ENCODE results near the gene TMED10. TPM values are rescaled to one million over a fixed set of nuclear protein-coding genes. Genes with fewer than 3 reads are reported as not detected.

The TMED10 gene
- total RNA-seq, 3 donors from 2014 or later, result 223 to 411 (median 317) TPM

DNA sequence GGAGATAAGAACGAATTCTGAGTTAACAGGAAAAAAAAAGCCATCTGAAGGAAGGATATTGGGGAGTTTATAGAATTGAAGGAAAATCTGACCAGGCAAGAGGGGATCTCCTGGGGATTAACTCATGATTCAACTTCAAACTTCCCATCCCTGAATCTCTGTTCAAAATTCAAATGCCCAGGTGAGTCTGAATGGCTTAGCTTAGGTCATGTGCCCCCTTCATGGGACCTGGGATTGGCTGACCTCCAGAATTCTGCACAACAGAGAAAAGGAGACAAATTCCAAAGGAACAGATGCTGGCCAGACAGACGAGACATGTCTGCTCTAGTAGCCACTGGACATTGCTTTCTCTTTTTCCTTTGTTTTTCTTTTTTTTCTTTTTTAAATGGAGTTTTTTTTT lies 26.2 kb upstream of the TMED10 start:
- Histone ChIP-seq H3K9me3 (no peaks in the 10 kb centered on the region), H3K4me1 (ENCODE audit: low read depth) (peaks cover 49% of the 10 kb centered on the region), H3K36me3 (ENCODE audit: low read depth) (no peaks in the 10 kb centered on the region), H3K4me3 (no peak overlapping the region)
- intact Hi-C loops (cut with DNase I, micrococcal nuclease), result no loop called here
- ATAC-seq (no peak), DNase-seq (no peak)
- TF ChIP-seq, protein P1, sequence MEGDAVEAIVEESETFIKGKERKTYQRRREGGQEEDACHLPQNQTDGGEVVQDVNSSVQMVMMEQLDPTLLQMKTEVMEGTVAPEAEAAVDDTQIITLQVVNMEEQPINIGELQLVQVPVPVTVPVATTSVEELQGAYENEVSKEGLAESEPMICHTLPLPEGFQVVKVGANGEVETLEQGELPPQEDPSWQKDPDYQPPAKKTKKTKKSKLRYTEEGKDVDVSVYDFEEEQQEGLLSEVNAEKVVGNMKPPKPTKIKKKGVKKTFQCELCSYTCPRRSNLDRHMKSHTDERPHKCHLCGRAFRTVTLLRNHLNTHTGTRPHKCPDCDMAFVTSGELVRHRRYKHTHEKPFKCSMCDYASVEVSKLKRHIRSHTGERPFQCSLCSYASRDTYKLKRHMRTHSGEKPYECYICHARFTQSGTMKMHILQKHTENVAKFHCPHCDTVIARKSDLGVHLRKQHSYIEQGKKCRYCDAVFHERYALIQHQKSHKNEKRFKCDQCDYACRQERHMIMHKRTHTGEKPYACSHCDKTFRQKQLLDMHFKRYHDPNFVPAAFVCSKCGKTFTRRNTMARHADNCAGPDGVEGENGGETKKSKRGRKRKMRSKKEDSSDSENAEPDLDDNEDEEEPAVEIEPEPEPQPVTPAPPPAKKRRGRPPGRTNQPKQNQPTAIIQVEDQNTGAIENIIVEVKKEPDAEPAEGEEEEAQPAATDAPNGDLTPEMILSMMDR (IDR thresholded peaks at IDR 0.05), result no peak

DNA sequence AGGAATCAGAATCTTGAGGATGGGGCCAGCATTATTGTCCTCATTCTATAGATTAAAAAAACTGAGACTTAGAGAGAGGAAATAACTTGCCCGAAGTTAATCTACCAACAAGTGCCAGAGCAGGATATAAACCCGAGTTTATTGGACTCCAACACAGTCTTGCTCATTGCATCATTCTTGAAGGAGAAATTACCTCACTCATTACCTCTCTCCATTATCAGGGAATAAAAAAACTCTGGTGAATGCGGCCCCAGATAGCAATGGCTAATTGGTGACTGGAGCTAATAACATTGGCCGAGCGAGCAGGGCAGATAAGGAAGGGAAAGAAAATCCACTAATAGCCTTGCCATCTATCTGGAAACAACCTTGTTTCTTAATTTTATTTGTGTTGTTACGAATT lies 24.7 kb upstream of the TMED10 start:
- H3K9me3 ChIP-seq, result no peaks in the 10 kb centered on the region
- ATAC-seq, result peak; percentile 36

DNA sequence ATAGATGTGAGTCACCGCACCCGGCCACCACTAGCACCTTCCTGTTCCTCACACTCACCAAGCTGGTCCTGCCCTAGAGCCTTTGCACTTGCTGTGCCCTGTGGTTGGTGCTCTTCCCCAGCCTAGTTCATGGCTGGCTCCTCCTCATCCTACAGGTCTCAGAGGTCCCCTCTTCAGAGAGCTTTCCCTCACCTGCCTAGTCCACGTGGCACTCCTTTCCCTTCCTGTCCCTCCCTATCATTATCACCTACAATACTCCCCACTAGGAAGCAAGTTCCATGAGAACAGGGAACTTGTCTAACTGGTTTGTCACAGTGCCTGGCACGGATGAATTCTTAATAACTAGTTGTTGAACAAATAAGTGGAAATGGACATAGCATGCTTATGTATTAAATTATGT lies 24.0 kb upstream of the TMED10 start:
- H3K4me1 ChIP-seq (ENCODE audit: low read depth), result peaks cover 56% of the 10 kb centered on the region
- TF ChIP-seq, protein P1 (IDR thresholded peaks at IDR 0.05), result no peak
- H3K36me3 ChIP-seq (ENCODE audit: low read depth), result no peaks in the 10 kb centered on the region
- no peaks in the 10 kb centered on the region for H3K9me3 ChIP-seq
- peak; percentile 84 for ATAC-seq
- DNase-seq, result peak; percentile 79 to 88 (median 86)
- intact Hi-C loops (cut with DNase I, micrococcal nuclease), result no loop called here
- H3K4me3 ChIP-seq, result no peak overlapping the region

More for the DNA sequence above, 24.7 kb upstream of the TMED10 start:
- peaks cover 57% of the 10 kb centered on the region for H3K4me1 ChIP-seq (ENCODE audit: low read depth)
- no peaks in the 10 kb centered on the region for H3K36me3 ChIP-seq (ENCODE audit: low read depth)
- no peak for DNase-seq
- TF ChIP-seq, protein P1 (IDR thresholded peaks at IDR 0.05), result no peak
- no peak overlapping the region for H3K4me3 ChIP-seq
- intact Hi-C loops (cut with DNase I, micrococcal nuclease), result no loop called here

DNA sequence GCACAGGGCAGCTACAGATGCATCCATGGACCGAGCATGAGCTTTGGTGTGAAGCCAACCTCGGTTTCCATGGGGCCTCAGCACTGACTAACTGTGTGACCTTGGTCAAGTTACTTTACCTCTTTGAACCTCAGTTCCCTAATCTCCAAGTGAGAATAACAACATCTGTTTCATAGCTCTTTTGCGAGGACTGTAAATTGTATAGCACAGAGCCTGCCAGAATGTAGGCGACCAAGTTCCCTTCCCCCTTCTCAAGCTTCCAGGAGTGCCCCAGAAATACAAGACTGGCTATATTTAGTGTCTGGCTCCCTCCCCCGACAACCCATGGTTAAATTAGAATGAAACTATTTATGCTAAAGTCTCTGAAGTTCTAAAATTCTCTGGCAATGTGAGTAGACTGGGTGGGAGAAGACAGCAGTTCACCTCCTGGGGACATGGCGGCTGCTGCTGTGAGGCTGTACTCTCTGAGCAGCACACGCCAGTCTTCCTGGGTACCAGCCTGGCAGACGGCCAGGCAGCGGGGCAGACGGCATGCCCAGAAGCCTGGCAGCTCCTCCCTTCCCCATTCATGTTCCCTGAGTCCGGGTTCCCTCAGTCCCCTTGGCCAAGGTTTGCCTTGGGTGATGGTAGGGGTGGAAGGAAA lies 22.0 kb upstream of the TMED10 start:
- no peaks in the 10 kb centered on the region for H3K9me3 ChIP-seq
- H3K4me3 ChIP-seq, result no peak overlapping the region
- peaks cover 46% of the 10 kb centered on the region for H3K4me1 ChIP-seq (ENCODE audit: low read depth)
- TF ChIP-seq, protein P1 (IDR thresholded peaks at IDR 0.05), result no peak
- intact Hi-C loops (cut with DNase I, micrococcal nuclease), result no loop called here
- no peaks in the 10 kb centered on the region for H3K36me3 ChIP-seq (ENCODE audit: low read depth)
- peak; percentile 13 for ATAC-seq
- DNase-seq, result peak; percentile 47 to 72 (median 69)

DNA sequence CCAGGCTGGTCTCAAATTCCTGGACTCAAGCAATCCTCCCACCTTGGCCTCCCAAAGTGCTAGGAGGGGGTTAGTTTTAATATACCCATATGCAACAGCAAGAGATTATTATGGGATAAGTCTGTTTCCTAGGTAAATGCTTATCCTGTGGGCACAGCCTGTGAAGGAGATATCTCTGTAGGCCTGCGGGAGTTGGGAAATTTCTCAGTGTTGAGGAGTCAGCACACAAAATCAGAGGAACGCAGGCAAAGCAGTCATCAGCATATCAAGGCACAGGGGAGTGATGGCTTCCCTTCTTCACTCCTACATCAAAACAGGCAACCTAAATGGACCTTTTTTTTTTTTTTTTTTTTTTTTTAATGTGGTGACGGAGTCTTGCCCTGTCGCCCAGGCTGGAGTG lies 20.9 kb upstream of the TMED10 start:
- ATAC-seq (no peak), DNase-seq (no peak)
- peaks cover 44% of the 10 kb centered on the region for H3K4me1 ChIP-seq (ENCODE audit: low read depth)
- H3K9me3 ChIP-seq, result no peaks in the 10 kb centered on the region
- intact Hi-C loops (cut with DNase I, micrococcal nuclease), result no loop called here
- no peak overlapping the region for H3K4me3 ChIP-seq
- H3K36me3 ChIP-seq (ENCODE audit: low read depth), result no peaks in the 10 kb centered on the region
- TF ChIP-seq, protein P1 (IDR thresholded peaks at IDR 0.05), result no peak
